NK-92 treated with Interleukin-12 subunit alpha and Interleukin-12 subunit beta, amount 100 ng/mL, for 24 hours (cell line): ENCODE data around the gene SLC35D2.

Source experiments
- DNase-seq: peaks from one replicate; lab custom pipeline; 2025; lab: John Stamatoyannopoulos, UW

The SLC35D2 gene

GRCh38 chr9:96383165-96383942 lies at the start of gene SLC35D2:
SLC35D2 (minus strand) TSS chr9:96383711; CDS start chr9:96383634, 77 bp downstream.
- no peak for DNase-seq

GRCh38 chr9:96430377-96430776 lies 46.9 kb upstream of the SLC35D2 start:
- DNase-seq = no peak

GRCh38 chr9:96429732-96430131 lies 46.2 kb upstream of the SLC35D2 start:
- DNase-seq = no peak

GRCh38 chr9:96425500-96426169 lies 42.1 kb upstream of the SLC35D2 start:
- no peak for DNase-seq

GRCh38 chr9:96423985-96424336 lies 40.5 kb upstream of the SLC35D2 start:
- DNase-seq = no peak

GRCh38 chr9:96423322-96423984 lies 39.9 kb upstream of the SLC35D2 start:
- DNase-seq = no peak

GRCh38 chr9:96420468-96421219 lies 37.1 kb upstream of the SLC35D2 start:
- DNase-seq = no peak

GRCh38 chr9:96419691-96419969 lies 36.1 kb upstream of the SLC35D2 start:
- DNase-seq = no peak

GRCh38 chr9:96418920-96419690 lies 35.6 kb upstream of the SLC35D2 start:
- DNase-seq = peak; percentile 63

GRCh38 chr9:96418083-96418919 lies 34.8 kb upstream of the SLC35D2 start, which contains the start of gene ZNF367:
ZNF367 (minus strand) TSS chr9:96418370; CDS start chr9:96418032, 338 bp downstream.
- peak; percentile 94 for DNase-seq

GRCh38 chr9:96417661-96418082 lies 34.2 kb upstream of the SLC35D2 start:
- DNase-seq = no peak

GRCh38 chr9:96417051-96417586 lies 33.6 kb upstream of the SLC35D2 start:
- peak; percentile 80 for DNase-seq

GRCh38 chr9:96413302-96414221 lies 30.1 kb upstream of the SLC35D2 start:
- no peak for DNase-seq

GRCh38 chr9:96412174-96412913 lies 28.8 kb upstream of the SLC35D2 start:
- DNase-seq = no peak

GRCh38 chr9:96411129-96411838 lies 27.8 kb upstream of the SLC35D2 start:
- no peak for DNase-seq

GRCh38 chr9:96408409-96409280 lies 25.1 kb upstream of the SLC35D2 start:
- no peak for DNase-seq
